A673 (cell line): ENCODE data around the gene TRIM50. TPM values are rescaled to one million over a fixed set of nuclear protein-coding genes. Genes with fewer than 3 reads are reported as not detected.
"Not testable (repeated sequence)": the region's sequence is repeated elsewhere in the genome, so short reads cannot be mapped to it uniquely, and the experiment has no call there.

ENCODE experiments used
- BruUV-seq: library from RNA; stranded (reverse); fragments of 400-500 nt; replicated peaks from 2 replicates; lab custom pipeline; 2021; lab: Mats Ljungman, UMichigan
- CTCF ChIA-PET: fragments of 300-600 bp; sonication (Branson Sonifier 250); formaldehyde crosslinking; loops from one replicate; lab custom pipeline; 2022; ENCODE audit warnings: antibody characterized with exemption; lab: Charles Lee
- POLR2A ChIA-PET: fragments of 300-600 bp; sonication (Branson Sonifier 250); formaldehyde crosslinking; loops from one replicate; lab custom pipeline; 2022; ENCODE audit warnings: antibody characterized with exemption; ENCODE audit not compliant: low non-redundant PET; lab: Charles Lee
- DNase-seq: peaks from one replicate; pipeline ENCODE4 v3.0.0-alpha.2; 2015; ENCODE audit warnings: low spot score
- H3K27ac ChIP-seq: fragments of 200-600 bp; sonication (generic); 2 replicates; pipeline ENCODE4 v1.5.1; 2016; ENCODE audit warnings: mixed run types, low read depth, mild to moderate bottlenecking, mixed read lengths, antibody characterized with exemption, low read length; ENCODE audit not compliant: poor library complexity, severe bottlenecking
- H3K27me3 ChIP-seq: fragments of 200-600 bp; sonication (generic); replicated peaks from 2 replicates; pipeline ENCODE4 v1.6.1; 2017; ENCODE audit warnings: mixed run types, low read depth, mild to moderate bottlenecking, mixed read lengths, antibody characterized with exemption, low read length; ENCODE audit not compliant: insufficient read depth, poor library complexity
- H3K36me3 ChIP-seq: fragments of 200-600 bp; sonication (generic); 2 replicates; pipeline ENCODE4 v1.6.1; 2016; ENCODE audit warnings: mixed run types, mild to moderate bottlenecking, mixed read lengths, antibody characterized with exemption, low read length; ENCODE audit not compliant: insufficient read depth, poor library complexity, severe bottlenecking
- H3K4me1 ChIP-seq: fragments of 200-600 bp; sonication (generic); 2 replicates; pipeline ENCODE4 v1.6.1; 2017; ENCODE audit warnings: mixed run types, mild to moderate bottlenecking, mixed read lengths, antibody characterized with exemption, low read length; ENCODE audit not compliant: insufficient read depth, poor library complexity, severe bottlenecking
- H3K4me3 ChIP-seq: fragments of 200-600 bp; sonication (generic); 2 replicates; pipeline ENCODE4 v1.5.1; 2016; ENCODE audit warnings: low read depth, mixed run types, mild to moderate bottlenecking, mixed read lengths, low read length; ENCODE audit not compliant: poor library complexity, severe bottlenecking
- H3K9me3 ChIP-seq: fragments of 200-600 bp; sonication (generic); 2 replicates; pipeline ENCODE4 v1.6.1; 2016; ENCODE audit warnings: mixed run types, low read depth, mild to moderate bottlenecking, mixed read lengths, antibody characterized with exemption, low read length; ENCODE audit not compliant: poor library complexity, severe bottlenecking
- EZH2 ChIP-seq: fragments of 200-600 bp; sonication (generic); IDR thresholded peaks from 2 replicates; pipeline ENCODE4 v1.6.1; 2017; ENCODE audit warnings: borderline replicate concordance, low read depth, mild to moderate bottlenecking, mixed read lengths, antibody characterized with exemption, low read length; ENCODE audit not compliant: poor library complexity, severe bottlenecking
- intact Hi-C: fragments of 100-400 bp; cut with micrococcal nuclease; formaldehyde crosslinking; loops from one replicate; pipeline ENCODE4 v1.10.0; 2022; ENCODE audit not compliant: unreplicated experiment
- total RNA-seq: library from RNA; stranded (reverse); gene quantifications from 2 replicates; pipeline ENCODE4 v1.2.3, GENCODE V29; 2021
- TF ChIP-seq, protein P1 (sequence below): fragments of 300-800, 200-600 bp; sonication (generic); conservative IDR thresholded peaks from 2 replicates; pipeline ENCODE4 v1.5.1; 2017; ENCODE audit warnings: low read depth, mild to moderate bottlenecking, antibody characterized with exemption, low read length, moderate library complexity, mixed read lengths

The TRIM50 gene
- total RNA-seq, 1 experiment from 2014 or later = not detected

DNA sequence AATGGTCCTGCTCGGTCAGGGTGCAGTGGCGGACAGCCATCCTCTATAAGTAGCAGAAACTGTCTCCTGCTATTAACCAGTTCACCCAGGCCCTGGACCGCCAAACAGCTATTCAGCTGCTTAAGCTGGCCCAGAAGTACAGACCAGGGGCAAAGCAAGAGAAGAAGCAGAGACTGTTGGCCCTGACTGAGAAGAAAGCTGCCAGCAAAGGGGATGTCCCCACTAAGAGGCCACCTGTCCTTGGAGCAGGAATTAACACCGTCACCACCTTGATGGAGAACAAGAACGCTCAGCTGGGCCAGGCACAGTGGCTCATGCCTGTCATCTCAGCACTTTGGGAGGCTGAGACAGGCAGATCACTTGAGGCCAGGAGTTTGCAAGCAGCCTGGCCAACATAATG is 13.6 kb downstream of the TRIM50 start:
- TF ChIP-seq, protein P1, sequence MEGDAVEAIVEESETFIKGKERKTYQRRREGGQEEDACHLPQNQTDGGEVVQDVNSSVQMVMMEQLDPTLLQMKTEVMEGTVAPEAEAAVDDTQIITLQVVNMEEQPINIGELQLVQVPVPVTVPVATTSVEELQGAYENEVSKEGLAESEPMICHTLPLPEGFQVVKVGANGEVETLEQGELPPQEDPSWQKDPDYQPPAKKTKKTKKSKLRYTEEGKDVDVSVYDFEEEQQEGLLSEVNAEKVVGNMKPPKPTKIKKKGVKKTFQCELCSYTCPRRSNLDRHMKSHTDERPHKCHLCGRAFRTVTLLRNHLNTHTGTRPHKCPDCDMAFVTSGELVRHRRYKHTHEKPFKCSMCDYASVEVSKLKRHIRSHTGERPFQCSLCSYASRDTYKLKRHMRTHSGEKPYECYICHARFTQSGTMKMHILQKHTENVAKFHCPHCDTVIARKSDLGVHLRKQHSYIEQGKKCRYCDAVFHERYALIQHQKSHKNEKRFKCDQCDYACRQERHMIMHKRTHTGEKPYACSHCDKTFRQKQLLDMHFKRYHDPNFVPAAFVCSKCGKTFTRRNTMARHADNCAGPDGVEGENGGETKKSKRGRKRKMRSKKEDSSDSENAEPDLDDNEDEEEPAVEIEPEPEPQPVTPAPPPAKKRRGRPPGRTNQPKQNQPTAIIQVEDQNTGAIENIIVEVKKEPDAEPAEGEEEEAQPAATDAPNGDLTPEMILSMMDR = no peak
- TF ChIP-seq EZH2 = no peak
- intact Hi-C loops = no loop called here
- POLR2A ChIA-PET = interaction anchor here (0.5 kb wide), 1 partner anchor 243 kb away, joined by 3 read pairs; no protein-coding TSS in a partner anchor
- H3K9me3 ChIP-seq = no peaks in the 10 kb centered on the region
- no peak for DNase-seq
- no peaks in the 10 kb centered on the region for H3K27me3 ChIP-seq
- H3K4me1 ChIP-seq = no peaks in the 10 kb centered on the region
- H3K4me3 ChIP-seq = no peak overlapping the region
- H3K36me3 ChIP-seq = no peaks in the 10 kb centered on the region
- BruUV-seq = no TSS peak
- H3K27ac ChIP-seq = no peak overlapping the region
- CTCF ChIA-PET = no interaction called here

DNA sequence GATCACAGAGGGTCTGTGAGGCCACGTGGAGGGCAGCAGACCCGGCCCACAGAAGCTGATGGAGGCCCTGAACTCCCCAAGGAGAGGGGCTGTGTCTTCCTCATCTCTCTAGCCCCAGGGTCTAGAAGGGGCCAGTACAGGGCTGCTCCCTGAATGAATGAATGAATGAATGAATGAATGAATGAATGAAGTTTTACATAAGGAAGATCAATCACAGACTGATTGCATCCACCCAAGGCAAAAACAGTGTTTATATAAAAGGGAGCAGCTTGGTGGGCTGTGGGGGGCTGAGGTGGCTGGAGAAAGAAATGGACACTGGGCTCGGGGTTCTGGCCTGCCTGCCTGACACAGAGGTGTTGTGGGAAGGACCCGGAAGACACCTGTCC is 14.4 kb downstream of the TRIM50 start:
- ChIA-PET CTCF (no interaction called here), POLR2A (interaction anchor here (0.5 kb wide), 1 partner anchor 243 kb away, joined by 3 read pairs; no protein-coding TSS in a partner anchor)
- Histone ChIP-seq H3K9me3 (no peaks in the 10 kb centered on the region), H3K4me3 (no peak overlapping the region), H3K27me3 (no peaks in the 10 kb centered on the region), H3K4me1 (no peaks in the 10 kb centered on the region), H3K36me3 (no peaks in the 10 kb centered on the region), H3K27ac (no peak overlapping the region)
- no TSS peak for BruUV-seq
- DNase-seq = no peak
- TF ChIP-seq, protein P1 = no peak
- TF ChIP-seq EZH2 = no peak
- intact Hi-C loops = no loop called here

DNA sequence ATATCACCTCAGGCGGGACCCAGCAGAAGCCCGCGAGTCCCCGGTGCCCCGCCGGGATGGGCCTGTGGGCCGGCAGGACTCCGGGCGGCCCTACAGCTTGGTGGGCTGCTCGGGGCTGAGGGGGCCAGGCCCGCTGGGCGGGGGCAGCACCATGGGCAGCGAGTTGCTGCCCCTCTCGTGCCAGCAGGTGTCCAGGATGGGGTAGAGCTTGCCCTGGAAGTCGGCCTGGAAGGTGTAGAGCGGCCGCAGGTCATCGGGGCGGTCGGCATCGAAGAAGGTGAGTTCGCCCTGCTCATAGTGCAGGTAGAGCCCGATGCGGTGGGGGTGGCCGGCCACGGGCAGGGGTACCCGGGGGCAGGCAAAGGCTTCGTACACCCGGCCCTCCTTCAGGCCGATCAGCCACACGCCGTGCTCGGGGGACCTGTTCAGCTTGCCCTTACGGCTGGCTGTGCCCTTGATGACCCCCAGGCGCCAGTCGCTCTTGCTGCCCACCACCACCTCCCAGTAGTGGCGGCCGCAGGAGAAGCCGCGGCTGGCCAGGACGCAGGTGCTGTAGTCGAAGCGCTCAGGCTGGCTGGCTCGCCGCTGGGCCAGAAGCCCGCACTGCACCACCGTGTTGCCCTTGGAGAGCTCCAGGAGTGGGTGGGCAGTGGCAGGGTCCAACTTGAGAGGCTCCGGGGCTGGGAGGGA is 14.9 kb downstream of the TRIM50 start:
- Histone ChIP-seq H3K4me1 (no peaks in the 10 kb centered on the region), H3K9me3 (no peaks in the 10 kb centered on the region), H3K27ac (no peak overlapping the region), H3K27me3 (no peaks in the 10 kb centered on the region), H3K4me3 (no peak overlapping the region), H3K36me3 (no peaks in the 10 kb centered on the region)
- intact Hi-C loops = no loop called here
- ChIA-PET POLR2A (no interaction called here), CTCF (no interaction called here)
- TF ChIP-seq EZH2 = no peak
- TF ChIP-seq, protein P1 = no peak
- no TSS peak for BruUV-seq
- DNase-seq = no peak

DNA sequence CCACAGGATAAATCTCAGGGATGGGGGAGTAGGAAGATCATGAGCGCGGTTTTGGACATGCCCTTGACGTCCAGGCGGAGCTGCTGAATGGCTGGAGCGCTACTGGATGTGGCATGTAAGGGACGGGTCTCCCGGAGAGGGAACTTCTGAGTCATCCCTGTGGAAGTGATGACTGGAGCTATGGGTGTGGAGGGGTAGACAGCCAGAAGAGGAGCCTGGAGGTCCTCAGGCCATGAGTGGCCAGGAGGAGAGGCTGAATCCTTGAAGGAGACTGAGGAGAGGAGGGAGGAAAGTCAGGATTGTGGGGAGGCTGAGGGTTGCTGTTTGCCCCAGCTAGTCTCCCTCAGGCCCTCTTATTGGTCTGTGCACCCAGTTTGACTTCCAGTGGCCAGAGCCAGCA is 16.5 kb downstream of the TRIM50 start:
- CTCF ChIA-PET, BruUV-seq: not testable (repeated sequence)

More for the DNA sequence above, 16.5 kb downstream of the TRIM50 start:
- H3K27ac ChIP-seq, intact Hi-C loops, H3K9me3 ChIP-seq, H3K27me3 ChIP-seq, H3K4me1 ChIP-seq, H3K36me3 ChIP-seq, H3K4me3 ChIP-seq, POLR2A ChIA-PET, DNase-seq: not testable (repeated sequence)
